Right ventricle myocardium inferior (tissue), 1 donor: ENCODE results near the gene COLEC11. TPM values are rescaled to one million over a fixed set of nuclear protein-coding genes. Genes with fewer than 3 reads are reported as not detected.
"Not testable (repeated sequence)": the region's sequence is repeated elsewhere in the genome, so short reads cannot be mapped to it uniquely, and the experiment has no call there.

Source experiments
- ATAC-seq: fragments of 200-7000 bp; cut with Tn5 transposase; one replicate; pipeline ENCODE4 v1.9.1; 2020; ENCODE audit warnings: mild to moderate bottlenecking, moderate library complexity
- DNase-seq: peaks from one replicate; pipeline ENCODE4 v3.0.0; 2021; ENCODE audit errors: missing footprints
- intact Hi-C: fragments of 100-400 bp; cut with DNase I; formaldehyde crosslinking; loops from one replicate; pipeline ENCODE4 v1.11.0; 2022
- total RNA-seq: library from RNA; stranded (reverse); fragmentation: NEBNext Ultra II Directional; extraction: Animal tissue kit (Norgen Biotek cat#: 25700); gene quantifications from one replicate; pipeline ENCODE4 v1.2.1, GENCODE V29; 2021
- donor health status: DM: no; HTN: yes; CAD: no; lungs with severe emphysema.

COLEC11 gene
- total RNA-seq, 1 donor from 2014 or later, result 1.9 TPM

DNA sequence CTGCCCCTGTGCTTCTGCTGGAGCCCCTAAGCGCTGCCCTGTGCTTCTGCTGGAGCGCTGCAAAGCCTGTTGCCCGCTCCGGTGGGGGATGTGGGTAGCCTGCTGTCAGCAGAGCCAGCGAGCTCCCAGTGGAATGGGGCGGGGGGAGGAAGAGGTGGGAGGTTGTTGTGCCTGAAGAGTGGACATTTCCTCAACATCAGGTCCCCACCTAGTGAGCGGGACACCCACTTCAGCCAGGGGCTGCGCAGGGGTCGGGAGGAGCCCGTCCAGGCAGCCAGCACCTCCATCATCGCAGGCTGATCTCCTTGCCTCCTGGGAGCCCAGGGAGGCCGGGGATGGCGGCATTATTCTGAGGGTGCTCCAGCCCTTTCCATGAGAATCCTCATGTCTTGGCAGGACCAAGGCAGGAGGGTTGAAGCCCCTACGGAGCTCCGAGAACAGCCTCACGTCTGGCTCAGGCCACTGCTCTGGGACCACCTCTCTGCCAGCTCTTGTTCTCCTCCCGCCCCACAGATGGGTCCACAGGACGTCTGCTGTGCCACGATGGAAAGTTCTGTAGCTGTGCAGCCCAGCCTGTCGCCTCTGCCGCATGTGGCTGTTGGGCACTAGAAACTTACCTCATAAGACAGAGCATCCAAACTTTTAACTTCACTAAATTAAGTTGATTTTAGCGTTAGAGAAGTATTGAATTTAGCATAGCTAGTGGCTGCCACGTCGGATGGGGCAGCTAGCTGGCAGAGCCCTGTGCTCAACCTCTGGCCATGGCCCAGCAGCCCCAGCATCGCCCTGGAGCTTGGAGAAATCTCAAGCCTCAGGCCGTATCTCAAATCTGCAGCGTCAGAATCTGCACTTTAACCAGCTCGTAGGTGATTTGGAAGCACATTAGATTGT is 61.2 kb downstream of the COLEC11 start:
- no peak for ATAC-seq
- intact Hi-C loops, result no loop called here
- no peak for DNase-seq

DNA sequence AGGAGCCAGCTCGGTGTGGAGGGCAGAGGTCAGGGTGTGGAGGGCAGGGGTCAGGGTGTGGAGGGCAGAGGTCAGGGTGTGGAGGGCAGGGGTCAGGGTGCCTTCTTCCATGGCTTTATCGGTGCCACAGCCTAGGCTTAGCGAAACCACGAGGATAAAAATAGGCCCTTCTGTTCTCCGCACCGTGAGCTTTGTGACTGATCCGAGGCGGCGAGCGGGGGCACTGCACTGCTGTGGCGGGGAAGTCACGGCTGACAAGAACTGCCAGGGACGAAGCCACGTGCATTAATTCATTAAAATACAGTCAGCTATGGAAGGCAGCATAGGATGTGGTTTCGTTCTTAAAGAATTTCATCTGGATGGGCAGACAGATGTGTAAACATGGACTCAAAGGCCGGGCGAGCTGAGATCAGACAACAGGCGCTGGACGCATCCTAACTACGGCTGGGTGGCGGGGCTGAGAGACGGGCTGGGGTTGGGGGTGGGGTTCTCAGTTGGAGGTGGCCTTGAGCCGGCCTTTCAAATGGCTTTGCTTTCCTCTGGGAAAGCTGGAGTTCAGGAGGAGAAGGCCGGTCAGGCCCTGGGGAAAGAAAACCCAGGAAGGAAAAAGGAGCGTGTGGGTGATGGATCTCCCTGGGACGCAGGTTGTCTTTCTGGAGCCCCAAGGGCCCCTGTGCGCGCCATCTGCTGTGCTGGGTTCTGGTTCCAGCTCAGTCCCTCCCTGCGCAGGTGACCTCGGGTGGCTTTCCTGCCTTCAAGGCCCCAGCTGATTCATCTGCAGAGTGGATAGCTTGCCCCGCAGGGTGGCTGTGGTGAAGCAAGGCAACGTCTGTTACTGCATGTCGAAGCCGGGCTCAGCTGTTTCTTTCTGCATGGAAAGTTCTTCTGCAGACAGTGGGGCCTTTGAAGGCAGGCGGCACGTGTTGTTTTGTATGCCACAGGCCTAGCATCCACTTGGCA is 62.1 kb downstream of the COLEC11 start:
- intact Hi-C loops, result no loop called here
- peak; percentile 12 for ATAC-seq
- no peak for DNase-seq

DNA sequence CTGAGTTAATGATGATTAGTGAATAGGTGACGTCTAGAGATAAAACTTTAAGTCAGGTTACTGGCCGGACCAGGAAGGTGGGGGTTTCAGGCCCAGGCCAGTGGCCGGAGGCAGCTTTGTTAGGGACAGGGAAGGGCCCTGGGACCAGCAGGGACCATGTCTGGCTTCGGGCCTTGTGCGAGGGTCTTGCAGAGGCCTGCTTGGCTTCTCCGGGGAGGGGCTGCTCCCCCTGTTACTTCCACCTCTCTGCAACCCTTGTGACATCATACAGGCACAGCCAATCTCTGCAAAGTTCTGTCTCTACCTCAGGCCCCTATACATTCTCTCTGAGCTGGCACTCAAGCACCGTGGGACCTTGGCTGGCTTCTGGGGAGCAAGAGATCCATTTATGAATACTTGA is 63.0 kb downstream of the COLEC11 start, which contains the start of gene ALLC:
ALLC (plus strand) TSS at position 320 of the 400 bp plus-strand sequence. CDS start 12,958 bp downstream, outside the sequence.
- intact Hi-C loops, result no loop called here
- DNase-seq (no peak), ATAC-seq (no peak)

DNA sequence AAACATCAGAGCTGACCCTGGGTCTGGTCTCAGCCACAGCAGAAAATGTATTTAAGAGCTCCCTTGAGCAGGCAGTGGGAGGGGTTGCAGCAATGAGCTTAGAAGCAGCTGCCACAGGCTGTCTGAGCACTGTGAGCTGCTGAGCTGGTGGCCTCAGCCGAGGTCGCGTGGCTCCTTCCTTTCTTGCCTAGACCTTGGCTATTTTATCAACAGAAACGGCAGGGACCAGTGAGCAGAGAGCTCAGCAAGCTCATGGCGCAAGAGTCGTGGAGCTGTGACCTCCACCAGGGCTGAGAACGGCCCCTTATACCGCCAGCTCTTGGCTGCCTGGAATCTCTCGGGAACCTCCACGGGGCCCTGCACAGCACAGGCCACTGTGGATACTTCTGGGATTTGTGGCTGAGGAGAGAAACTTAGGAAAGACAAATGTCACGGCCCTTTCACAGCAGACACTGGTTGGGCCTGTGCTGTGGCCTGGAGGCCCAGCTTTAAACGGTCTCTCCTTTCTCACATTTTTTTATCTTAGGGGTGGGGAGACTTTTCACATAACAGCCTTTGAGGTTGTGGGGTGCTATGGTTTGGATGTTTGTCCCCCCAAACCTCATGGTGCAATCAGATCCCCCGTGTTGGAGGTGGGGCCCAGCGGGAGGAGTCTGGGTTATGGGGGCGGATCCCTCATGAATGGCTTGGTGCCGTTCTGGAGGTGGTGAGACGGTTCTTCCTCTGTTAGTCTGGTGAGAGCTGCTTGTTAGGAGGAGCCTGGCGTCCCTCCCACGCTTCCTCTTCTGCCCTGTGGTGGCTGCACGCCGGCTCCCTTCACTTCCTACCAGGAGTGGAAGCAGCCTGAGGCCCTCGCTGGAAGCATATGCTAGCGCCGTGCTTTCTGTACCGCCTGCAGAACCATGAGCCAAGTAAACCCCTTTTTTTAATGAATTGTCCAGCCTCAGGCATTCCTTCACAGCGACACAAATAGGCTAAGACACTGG is 64.8 kb downstream of the COLEC11 start:
- DNase-seq (peak; percentile 73), ATAC-seq (peak; percentile 73)
- intact Hi-C loops, result no loop called here

DNA sequence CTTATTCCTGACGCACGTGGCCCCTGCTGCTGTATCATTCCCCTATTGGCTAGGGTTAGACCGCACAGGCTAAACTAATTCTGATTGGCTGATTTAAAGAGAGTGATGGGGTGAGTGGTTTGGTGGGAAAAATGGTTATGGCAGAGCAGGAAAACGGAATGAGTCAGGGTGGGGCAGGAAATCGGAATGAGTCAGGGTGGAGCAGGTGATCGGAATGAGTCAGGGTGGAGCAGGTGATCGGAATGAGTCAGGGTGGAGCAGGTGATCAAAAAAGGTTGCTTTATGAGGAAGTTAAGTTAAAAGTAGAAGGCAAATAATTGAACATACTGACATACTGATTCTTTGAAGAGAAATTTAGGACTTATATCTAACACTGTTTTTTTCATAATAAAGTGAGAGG is 65.7 kb downstream of the COLEC11 start:
- intact Hi-C loops, ATAC-seq, DNase-seq: not testable (repeated sequence)

DNA sequence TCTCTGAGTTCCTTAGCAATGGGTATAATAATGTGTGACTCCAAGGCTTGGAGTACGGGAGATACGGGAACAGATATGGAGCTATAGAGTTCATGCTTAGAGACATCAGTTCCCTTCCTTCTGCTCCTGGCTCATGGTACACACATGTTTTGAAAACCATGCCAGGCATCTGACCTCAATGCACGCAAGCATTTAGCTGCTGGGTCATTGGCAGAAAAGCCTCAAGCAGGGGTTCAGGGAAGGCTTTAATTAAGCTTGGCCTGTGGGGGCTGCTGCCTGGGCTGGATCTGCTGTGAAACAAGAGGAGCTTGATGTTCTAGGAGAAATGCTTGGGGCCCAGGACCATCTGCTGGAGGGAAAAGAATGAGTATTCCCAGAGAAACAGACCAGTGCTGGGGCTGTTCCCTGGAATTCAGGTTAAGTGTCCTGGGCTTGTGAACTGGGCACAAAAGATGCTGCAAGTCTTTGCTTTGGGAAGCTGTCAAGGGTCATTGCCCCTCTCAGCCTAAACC is 66.3 kb downstream of the COLEC11 start:
- intact Hi-C loops, result no loop called here
- no peak for DNase-seq
- no peak for ATAC-seq

DNA sequence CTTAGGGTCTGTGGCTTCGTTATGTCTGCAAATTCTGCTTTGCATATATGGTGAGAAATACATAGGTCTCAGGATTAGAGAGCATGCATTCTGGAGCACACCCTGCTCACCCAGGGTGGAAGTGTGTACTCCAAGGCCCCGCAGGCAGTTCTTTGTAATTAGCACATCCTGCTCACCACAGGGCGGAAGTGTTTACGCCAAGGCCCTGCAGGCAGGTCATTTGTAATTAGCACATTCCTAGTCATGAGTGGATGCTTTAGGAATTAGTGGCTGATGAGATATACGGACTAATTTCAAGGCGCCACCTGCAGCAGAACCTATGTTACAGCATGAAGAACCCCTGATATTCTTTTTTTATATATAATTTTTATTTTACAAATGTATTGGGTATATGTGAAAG is 67.3 kb downstream of the COLEC11 start:
- DNase-seq (no peak), ATAC-seq (no peak)
- intact Hi-C loops, result no loop called here

DNA sequence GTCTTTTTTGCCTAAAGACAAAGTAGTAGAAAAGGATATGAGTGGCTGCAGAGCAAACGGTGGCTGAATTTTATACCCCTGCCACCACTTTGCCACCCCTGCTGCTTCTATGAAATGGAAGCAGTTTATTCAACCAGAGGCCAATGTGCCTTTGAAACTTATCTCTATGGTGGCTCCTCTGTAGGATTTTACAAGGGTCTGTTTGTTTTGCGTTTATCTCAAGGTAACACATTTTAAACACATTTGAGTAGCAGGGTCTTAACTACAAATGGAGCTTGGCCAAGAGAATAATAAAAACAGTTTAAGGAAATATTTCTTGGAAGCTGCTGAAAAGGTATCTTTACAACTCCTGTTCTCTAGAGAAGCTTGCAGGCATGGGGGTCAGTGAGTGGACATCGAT is 69.2 kb downstream of the COLEC11 start:
- intact Hi-C loops, result no loop called here
- ATAC-seq, result no peak
- no peak for DNase-seq

DNA sequence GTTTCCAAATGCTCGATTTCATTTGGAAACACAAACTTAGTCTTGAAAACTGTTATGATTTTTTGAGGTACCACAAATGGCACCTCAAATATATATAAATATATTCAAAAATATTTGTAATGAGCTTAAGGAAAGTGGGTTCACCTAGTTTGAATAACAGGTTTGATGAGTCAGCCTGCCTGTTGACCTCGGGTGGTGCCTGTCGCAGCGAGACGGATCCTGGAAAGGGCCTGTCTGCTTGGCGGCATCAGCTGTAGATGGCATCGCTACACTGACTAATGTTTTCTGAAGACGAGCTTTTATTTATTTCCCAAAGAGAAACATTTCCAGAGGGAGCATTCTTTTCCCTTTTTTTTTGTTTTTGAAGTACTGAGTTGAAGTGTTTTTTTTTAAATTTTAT is 70.0 kb downstream of the COLEC11 start:
- intact Hi-C loops, result no loop called here
- ATAC-seq (no peak), DNase-seq (no peak)

DNA sequence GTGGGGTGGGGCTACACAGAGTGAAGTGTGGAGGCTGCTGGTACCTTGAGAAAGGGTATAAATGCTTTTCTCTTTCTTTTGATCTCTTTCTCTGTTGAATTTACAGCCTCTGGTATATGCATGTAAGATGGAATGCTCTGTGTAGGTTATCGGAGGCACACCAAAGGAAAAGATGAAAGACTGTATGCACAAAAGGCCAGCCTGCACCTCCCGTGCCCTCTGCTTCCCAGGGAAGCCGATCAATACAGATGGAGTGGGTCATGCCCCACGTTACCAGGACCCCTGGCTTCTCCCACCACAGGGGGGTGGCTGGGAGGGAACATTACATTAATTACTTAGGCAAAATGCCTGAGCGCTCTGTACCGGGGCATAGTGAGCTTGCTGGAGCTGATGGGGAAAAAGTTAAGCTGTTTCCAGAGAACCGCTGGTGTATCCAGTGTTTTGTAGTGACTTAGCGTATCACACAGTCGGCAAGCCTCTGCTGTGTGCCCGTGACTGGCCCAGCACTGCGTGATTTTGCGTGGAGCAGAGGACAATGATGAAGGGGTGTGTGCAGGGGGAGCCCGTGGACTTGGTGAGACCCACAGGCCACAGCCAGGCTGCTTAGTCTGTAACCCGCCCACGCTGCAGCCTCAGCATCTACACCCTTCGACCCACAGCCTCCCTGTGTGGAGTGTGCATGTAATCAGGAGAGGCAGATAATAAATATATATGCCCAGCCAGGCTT is 71.1 kb downstream of the COLEC11 start:
- ATAC-seq, result no peak
- no peak for DNase-seq
- intact Hi-C loops, result no loop called here

DNA sequence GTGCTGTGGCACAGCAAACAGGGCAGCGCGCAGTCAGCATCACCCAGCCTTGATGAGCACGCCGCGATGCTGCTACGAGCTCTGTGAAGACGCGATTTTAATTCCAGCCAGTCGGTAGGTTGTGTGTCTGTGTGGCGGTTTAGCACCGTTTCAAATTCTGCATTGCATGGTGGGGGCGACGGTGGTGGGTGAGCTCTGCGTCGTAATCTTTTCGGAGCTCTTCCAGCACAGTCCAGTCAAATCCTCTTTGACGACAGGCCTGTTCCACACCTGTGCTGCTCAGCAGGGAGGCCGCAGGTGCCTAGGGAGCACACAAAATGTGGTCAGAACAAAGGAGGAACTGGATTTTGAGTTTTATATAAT is 71.7 kb downstream of the COLEC11 start:
- intact Hi-C loops, result no loop called here
- DNase-seq, result no peak
- no peak for ATAC-seq

DNA sequence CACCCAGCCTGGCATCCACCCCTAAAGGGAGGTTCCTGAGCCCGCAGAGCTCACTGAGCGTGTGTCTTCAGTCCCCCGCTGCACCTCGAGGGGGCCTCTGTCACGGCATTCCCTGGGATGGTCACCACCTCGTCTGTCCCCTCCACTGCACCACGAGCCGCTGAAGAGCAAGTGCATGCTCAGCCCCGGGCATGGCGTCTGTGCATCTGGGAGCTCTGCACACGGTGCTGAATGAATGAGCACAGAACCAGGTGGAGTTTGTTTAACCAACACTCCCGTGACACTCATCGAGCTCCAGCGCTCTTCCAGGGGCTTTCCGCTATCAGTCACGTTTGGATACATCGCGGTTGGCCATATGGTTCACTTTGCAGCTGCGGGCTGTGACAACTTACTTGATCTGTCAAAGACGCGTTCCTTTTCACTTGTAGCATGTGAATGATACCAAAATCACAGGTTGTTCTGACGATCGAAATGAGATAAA is 72.3 kb downstream of the COLEC11 start:
- ATAC-seq (peak; percentile 54), DNase-seq (no peak)
- intact Hi-C loops, result no loop called here

DNA sequence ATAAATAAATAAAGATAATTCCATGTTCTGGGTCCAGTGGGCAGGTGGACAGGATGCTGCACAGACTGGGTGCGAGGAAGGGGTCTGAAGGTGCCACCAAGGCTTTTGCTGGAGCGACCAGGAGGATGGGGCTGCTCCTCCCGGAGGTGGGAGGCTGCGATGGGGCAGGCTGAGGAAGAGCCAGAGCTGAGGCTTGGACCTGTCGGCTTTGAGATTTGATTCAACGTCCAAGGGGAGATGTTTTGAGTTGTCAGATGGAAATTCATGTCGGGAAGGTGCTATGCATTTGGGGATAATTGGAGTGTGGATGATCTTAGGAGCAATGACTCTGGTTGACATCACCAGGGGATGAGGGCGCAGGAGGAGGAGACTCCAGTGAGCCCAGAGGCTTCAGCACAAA is 74.7 kb downstream of the COLEC11 start:
- DNase-seq (no peak), ATAC-seq (no peak)
- intact Hi-C loops, result no loop called here

DNA sequence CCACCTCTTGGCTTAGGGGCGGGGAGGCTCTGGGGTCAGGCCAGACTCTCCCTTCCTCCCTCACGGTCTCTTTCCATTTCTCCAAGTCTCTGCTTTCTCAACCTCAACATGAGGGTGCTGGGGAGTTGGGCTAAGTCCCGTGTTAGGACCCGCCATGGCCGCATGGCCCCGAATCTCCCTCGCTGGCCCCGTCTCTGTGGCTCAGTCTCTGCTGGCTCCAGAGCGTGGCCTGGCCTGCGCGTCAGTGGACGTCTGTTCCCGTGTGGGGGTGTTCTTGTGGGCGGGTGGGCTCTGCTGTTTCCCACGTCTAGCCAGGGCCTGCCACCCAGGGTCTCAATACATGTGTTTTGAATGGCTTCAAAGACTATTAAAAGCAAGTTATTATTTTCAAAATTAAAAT is 75.5 kb downstream of the COLEC11 start:
- no peak for ATAC-seq
- intact Hi-C loops, result no loop called here
- DNase-seq, result no peak

DNA sequence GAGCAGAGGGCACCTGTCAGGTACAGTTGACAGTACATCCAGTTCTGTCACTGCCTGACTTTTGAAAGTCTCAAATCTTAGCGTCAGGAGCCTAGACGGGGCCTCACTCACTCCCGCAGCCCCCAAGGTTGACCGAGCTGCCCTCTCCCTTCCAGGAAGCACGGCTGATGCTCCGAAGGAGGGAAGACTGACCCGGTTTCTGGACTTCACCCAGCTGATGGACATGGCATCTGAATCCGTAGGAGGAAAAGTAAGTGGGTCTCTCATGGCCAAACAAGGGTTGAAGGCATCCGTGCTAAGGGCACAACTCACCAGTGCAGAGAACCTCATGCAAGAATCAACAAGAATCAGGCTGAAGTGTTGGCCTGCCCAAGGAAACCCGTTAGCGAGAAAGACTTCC is 76.0 kb downstream of the COLEC11 start:
- intact Hi-C loops, result no loop called here
- ATAC-seq (no peak), DNase-seq (no peak)

DNA sequence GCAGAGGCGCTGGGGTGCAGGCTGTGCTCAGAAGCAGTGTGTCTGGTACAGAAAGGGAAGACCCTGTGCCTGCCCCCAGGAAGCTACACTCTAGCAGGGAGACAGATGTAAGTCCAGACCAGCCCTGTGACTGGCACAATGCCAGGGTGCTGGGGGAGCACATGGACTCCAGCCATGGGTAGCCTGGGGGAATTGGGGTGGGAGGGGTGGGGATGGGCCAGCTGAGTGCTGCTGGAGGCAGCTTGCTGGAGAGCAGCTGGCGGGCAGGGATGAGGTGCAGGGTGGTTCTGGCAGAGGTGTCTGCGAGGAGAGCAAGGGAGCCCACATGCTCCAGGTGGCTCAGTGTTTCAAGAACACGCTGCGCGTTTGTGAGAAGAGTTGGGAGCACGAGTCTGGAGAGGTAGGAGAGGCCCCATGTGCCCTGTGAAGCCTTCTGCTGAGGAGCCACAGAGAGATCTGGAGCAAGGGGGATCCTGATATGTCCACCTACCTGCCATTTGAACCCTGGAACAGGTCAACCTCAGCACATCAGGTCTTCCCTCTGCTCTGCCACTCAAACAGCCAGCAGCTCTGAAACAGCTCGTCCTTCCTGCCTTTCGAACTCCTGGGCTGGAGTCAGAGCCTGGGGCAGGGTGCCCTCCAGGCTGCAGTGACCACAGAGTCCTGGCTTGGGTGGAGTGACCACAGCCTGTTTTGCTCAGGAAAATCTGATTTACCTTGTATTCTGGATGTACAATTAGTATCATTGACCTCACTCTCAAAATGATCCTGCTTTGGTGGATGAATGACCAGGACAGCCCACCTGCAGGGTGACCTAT is 78.2 kb downstream of the COLEC11 start:
- no peak for ATAC-seq
- intact Hi-C loops, result no loop called here
- DNase-seq, result no peak
